HG03354 (cell line): ENCODE measurements around the gene COL9A2.

ENCODE experiments used
- ATAC-seq: cut with Tn5 transposase; IDR thresholded peaks from one replicate; pipeline ENCODE4 v1.9.1; 2021; ENCODE audit warnings: mild to moderate bottlenecking; ENCODE audit not compliant: unreplicated experiment, poor library complexity, severe bottlenecking

COL9A2 gene

GRCh38 chr1:40318970-40319621 is 2.0 kb upstream of the COL9A2 start:
- no peak for ATAC-seq

GRCh38 chr1:40318476-40318875 is 1.4 kb upstream of the COL9A2 start:
- ATAC-seq: no peak

- ATAC-seq: no peak
These were observed 448 bp upstream of the COL9A2 start for GRCh38 chr1:40317394-40318074.

- no peak for ATAC-seq
These were observed 1.1 kb downstream of the COL9A2 start for GRCh38 chr1:40315795-40316594.

GRCh38 chr1:40315239-40315794 is 1.8 kb downstream of the COL9A2 start:
- ATAC-seq: peak; percentile 57

- no peak for ATAC-seq
These were observed 2.3 kb downstream of the COL9A2 start for GRCh38 chr1:40314721-40315238.

- ATAC-seq: no peak
These were observed 2.9 kb downstream of the COL9A2 start for GRCh38 chr1:40313958-40314720.

- ATAC-seq: peak; percentile 48
These were observed 3.6 kb downstream of the COL9A2 start for GRCh38 chr1:40313329-40313957.

GRCh38 chr1:40312238-40313205 is 4.6 kb downstream of the COL9A2 start:
- peak; percentile 39 for ATAC-seq

GRCh38 chr1:40311692-40312091 is 5.4 kb downstream of the COL9A2 start:
- no peak for ATAC-seq

GRCh38 chr1:40310983-40311642 is 6.0 kb downstream of the COL9A2 start:
- no peak for ATAC-seq

GRCh38 chr1:40310129-40310461 is 7.0 kb downstream of the COL9A2 start:
- no peak for ATAC-seq

GRCh38 chr1:40309374-40310128 is 7.5 kb downstream of the COL9A2 start:
- ATAC-seq: no peak

GRCh38 chr1:40308036-40308727 is 8.9 kb downstream of the COL9A2 start:
- no peak for ATAC-seq

- ATAC-seq: no peak
These were observed 9.9 kb downstream of the COL9A2 start for GRCh38 chr1:40307186-40307585.

- no peak for ATAC-seq
These were observed 10.8 kb downstream of the COL9A2 start for GRCh38 chr1:40306296-40306695.
